RWPE1 (cell line): ENCODE measurements around the gene CPT1A.

ENCODE experiments used
- CTCF ChIA-PET: fragments of 350-600 bp; sonication (Branson Sonifier 250); formaldehyde crosslinking; extraction: SDS; loops from one replicate; lab custom pipeline; 2021; lab: Yijun Ruan, JAX
- POLR2A ChIA-PET: fragments of 400-600 bp; formaldehyde crosslinking; extraction: SDS; loops from one replicate; lab custom pipeline; 2020; ENCODE audit warnings: antibody characterized with exemption; ENCODE audit not compliant: low non-redundant PET; lab: Yijun Ruan, JAX
- DNase-seq: peaks from one replicate; pipeline ENCODE4 v3.0.0; 2012; ENCODE audit warnings: low spot score
- H3K27ac ChIP-seq: fragments of 450-650 bp; 2 replicates; pipeline ENCODE4 v1.5.1; 2017
- CTCF ChIP-seq: fragments of 450-650 bp; conservative IDR thresholded peaks from 2 replicates; pipeline ENCODE4 v1.5.1; 2017; ENCODE audit warnings: low read depth, mild to moderate bottlenecking

CPT1A gene

GRCh38 chr11:68844801-68845200, 3.1 kb upstream of the CPT1A start:
- no peak for TF ChIP-seq CTCF
- H3K27ac ChIP-seq = no peak overlapping the region
- no peak for DNase-seq
- CTCF ChIA-PET = interaction anchor here (0.8 to 1.2 kb wide), 3 partner anchors 8 to 261 kb away, joined by 3 to 5 read pairs (median 3); no protein-coding TSS in a partner anchor
- POLR2A ChIA-PET = no interaction called here

- ChIA-PET CTCF (interaction anchor here (0.5 to 1.4 kb wide), 11 partner anchors 9 to 334 kb away, joined by 3 to 9 read pairs (median 3); no protein-coding TSS in a partner anchor), POLR2A (no interaction called here)
- no peak for DNase-seq
- H3K27ac ChIP-seq = no peak overlapping the region
- no peak for TF ChIP-seq CTCF
Observed at GRCh38 chr11:68844376-68844775, 2.7 kb upstream of the CPT1A start.

- ChIA-PET POLR2A (no interaction called here), CTCF (interaction anchor here (0.5 to 1.4 kb wide), 15 partner anchors 9 to 335 kb away, joined by 3 to 9 read pairs (median 3); no protein-coding TSS in a partner anchor)
- H3K27ac ChIP-seq = no peak overlapping the region
- peak; percentile 50 for DNase-seq
- TF ChIP-seq CTCF = peak; percentile 76
Observed at GRCh38 chr11:68843703-68844312, 2.1 kb upstream of the CPT1A start.

- no peak for TF ChIP-seq CTCF
- ChIA-PET POLR2A (no interaction called here), CTCF (interaction anchor here (0.7 to 1.4 kb wide), 11 partner anchors 10 to 165 kb away, joined by 3 to 9 read pairs (median 3); no protein-coding TSS in a partner anchor)
- DNase-seq = no peak
- H3K27ac ChIP-seq = no peak overlapping the region
Observed at GRCh38 chr11:68843052-68843561, 1.4 kb upstream of the CPT1A start.

GRCh38 chr11:68842427-68843051, 823 bp upstream of the CPT1A start:
- ChIA-PET POLR2A (no interaction called here), CTCF (interaction anchor here (0.6 to 1.4 kb wide), 3 partner anchors 24 to 225 kb away, joined by 4 to 9 read pairs (median 5); no protein-coding TSS in a partner anchor)
- DNase-seq = no peak
- TF ChIP-seq CTCF = no peak
- no peak overlapping the region; the same call in 1 of the 2 replicates for H3K27ac ChIP-seq
